Colonic mucosa (tissue), 4 donors: ENCODE measurements around the gene TBC1D8. TPM values are rescaled to one million over a fixed set of nuclear protein-coding genes. Genes with fewer than 3 reads are reported as not detected.

Experiments used
- DNase-seq: peaks from one replicate; pipeline ENCODE4 v3.0.0-alpha.2; 2020
- H3K27ac ChIP-seq: fragments of 200-600 bp; one replicate; pipeline ENCODE4 v1.8.0; 2021
- H3K27me3 ChIP-seq: fragments of 200-600 bp; one replicate; pipeline ENCODE4 v1.8.0; 2021
- H3K36me3 ChIP-seq: fragments of 200-600 bp; one replicate; pipeline ENCODE4 v1.8.0; 2021
- H3K4me1 ChIP-seq: fragments of 200-600 bp; one replicate; pipeline ENCODE4 v1.8.0; 2021; ENCODE audit warnings: mild to moderate bottlenecking
- H3K4me3 ChIP-seq: fragments of 200-600 bp; one replicate; pipeline ENCODE4 v1.8.0; 2021
- H3K9ac ChIP-seq, 2 donors: one replicate each; pipeline ENCODE4 v1.7.0; 2013; ENCODE audit warnings: control low read depth in 2 of 2, low read depth in 2 of 2, low read length in 2 of 2
- H3K9me3 ChIP-seq: fragments of 200-600 bp; one replicate; pipeline ENCODE4 v1.8.0; 2021
- intact Hi-C: fragments of 100-400 bp; cut with DNase I; formaldehyde crosslinking; loops from one replicate; pipeline ENCODE4 v1.14.1; 2022
- total RNA-seq, 2 donors: library from RNA; stranded (reverse); fragmentation: NEBNext Ultra II Directional in 1 of 2; extraction: Animal tissue kit (Norgen Biotek cat#: 25700) in 1 of 2; gene quantifications; one replicate each; pipeline ENCODE4 v1.2.1, GENCODE V29; 2021
- TF ChIP-seq, protein P1 (sequence below): fragments of 200-600 bp; IDR thresholded peaks from one replicate; pipeline ENCODE4 v1.8.0; 2022; ENCODE audit warnings: antibody characterized with exemption, mild to moderate bottlenecking
- donor health status: healthy.
- donor health status: DM: no; HTN: no; CAD: no.
- donor health status: DM: no; HTN: no; CAD: no.

Gene TBC1D8
- total RNA-seq, 2 donors from 2014 or later: 10.3 to 11.8 TPM

DNA sequence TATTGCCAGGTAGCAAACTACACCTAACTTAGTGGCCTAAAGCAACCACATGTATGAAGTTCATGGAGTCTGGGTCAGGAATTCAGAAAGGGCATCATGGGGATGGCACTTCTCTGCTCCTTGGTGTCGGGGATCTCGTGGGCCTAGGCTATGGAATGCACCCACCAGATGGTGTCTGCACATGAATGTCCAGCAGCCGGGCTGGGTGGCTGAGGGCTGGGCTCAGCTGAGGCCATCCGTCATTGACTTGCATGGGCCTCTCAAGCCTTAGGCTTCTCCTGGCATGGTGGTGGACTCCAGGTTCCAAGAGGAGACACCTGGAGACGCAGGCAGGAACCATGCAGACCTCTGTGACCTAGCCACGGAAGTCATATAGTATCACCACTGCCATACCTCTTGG, 175.1 kb downstream of the TBC1D8 start:
- no peaks in the 10 kb centered on the region for H3K36me3 ChIP-seq
- intact Hi-C loops: no loop called here

DNA sequence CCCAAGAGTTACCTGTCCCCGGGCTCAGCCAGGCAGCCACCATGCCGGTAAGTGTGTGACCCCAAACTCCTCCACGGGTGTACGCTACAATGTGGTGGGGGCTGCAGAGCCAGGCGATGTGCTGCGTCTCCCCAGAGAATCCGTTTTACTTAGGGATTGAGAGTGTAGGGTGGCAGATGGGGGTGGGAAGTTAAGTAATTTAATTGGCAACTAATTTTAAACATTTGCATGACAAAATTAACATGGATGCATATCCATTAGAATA, 175.7 kb downstream of the TBC1D8 start:
- DNase-seq: no peak
- TF ChIP-seq, protein P1, sequence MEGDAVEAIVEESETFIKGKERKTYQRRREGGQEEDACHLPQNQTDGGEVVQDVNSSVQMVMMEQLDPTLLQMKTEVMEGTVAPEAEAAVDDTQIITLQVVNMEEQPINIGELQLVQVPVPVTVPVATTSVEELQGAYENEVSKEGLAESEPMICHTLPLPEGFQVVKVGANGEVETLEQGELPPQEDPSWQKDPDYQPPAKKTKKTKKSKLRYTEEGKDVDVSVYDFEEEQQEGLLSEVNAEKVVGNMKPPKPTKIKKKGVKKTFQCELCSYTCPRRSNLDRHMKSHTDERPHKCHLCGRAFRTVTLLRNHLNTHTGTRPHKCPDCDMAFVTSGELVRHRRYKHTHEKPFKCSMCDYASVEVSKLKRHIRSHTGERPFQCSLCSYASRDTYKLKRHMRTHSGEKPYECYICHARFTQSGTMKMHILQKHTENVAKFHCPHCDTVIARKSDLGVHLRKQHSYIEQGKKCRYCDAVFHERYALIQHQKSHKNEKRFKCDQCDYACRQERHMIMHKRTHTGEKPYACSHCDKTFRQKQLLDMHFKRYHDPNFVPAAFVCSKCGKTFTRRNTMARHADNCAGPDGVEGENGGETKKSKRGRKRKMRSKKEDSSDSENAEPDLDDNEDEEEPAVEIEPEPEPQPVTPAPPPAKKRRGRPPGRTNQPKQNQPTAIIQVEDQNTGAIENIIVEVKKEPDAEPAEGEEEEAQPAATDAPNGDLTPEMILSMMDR: no peak
- Histone ChIP-seq H3K4me1 (no peaks in the 10 kb centered on the region), H3K4me3 (no peak overlapping the region), H3K36me3 (no peaks in the 10 kb centered on the region), H3K9me3 (no peaks in the 10 kb centered on the region), H3K27me3 (no peaks in the 10 kb centered on the region), H3K9ac (no peak overlapping the region), H3K27ac (no peak overlapping the region)
- intact Hi-C loops: no loop called here

More for the DNA sequence above, 175.1 kb downstream of the TBC1D8 start:
- no peak overlapping the region for H3K4me3 ChIP-seq
- no peak for DNase-seq
- H3K27me3 ChIP-seq: no peaks in the 10 kb centered on the region
- H3K27ac ChIP-seq: no peak overlapping the region
- no peaks in the 10 kb centered on the region for H3K4me1 ChIP-seq
- TF ChIP-seq, protein P1: no peak
- no peak overlapping the region for H3K9ac ChIP-seq
- no peaks in the 10 kb centered on the region for H3K9me3 ChIP-seq

DNA sequence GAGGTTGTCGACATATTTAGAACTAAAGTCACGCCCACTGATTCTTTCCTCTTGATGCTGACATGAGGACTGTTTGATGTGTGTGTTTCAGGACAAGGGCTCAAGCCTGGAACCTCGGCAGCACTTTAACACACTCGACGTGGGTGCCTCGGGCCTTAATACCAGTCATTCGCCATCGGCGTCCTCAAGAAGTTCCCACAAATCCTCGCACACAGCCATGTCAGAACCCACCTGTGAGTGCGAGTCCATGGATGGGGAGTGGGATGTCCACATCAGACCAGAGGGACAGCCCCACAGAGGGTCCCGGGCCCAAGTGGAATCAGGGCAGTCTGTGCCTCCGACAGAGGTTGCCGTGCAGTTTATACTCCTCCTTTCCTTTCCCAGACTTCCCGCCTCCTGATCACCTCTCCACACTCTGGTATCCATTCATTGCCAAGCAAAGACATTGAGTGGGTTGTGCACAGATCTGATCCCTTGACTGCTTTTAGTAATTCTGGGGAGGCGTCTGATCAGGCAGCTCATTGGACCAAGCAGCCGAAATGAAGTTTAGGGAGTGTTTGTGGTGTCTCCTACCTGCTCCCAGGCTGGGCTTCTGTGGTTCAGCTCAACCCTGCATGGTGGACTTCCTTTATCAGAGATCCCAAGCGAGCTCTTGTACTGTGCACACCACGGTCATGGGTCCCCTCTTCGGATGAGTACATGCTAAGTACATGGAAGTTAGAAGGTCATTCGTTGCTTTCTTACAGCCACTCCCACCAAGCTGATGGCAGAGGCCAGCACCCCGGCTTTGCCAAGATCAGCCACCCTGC, 176.3 kb downstream of the TBC1D8 start:
- H3K36me3 ChIP-seq: no peaks in the 10 kb centered on the region
- H3K9me3 ChIP-seq: no peaks in the 10 kb centered on the region
- H3K4me1 ChIP-seq: no peaks in the 10 kb centered on the region
- H3K9ac ChIP-seq: no peak overlapping the region
- TF ChIP-seq, protein P1: no peak
- no peak for DNase-seq
- no peak overlapping the region for H3K4me3 ChIP-seq
- H3K27me3 ChIP-seq: no peaks in the 10 kb centered on the region
- no peak overlapping the region for H3K27ac ChIP-seq
- intact Hi-C loops: no loop called here

DNA sequence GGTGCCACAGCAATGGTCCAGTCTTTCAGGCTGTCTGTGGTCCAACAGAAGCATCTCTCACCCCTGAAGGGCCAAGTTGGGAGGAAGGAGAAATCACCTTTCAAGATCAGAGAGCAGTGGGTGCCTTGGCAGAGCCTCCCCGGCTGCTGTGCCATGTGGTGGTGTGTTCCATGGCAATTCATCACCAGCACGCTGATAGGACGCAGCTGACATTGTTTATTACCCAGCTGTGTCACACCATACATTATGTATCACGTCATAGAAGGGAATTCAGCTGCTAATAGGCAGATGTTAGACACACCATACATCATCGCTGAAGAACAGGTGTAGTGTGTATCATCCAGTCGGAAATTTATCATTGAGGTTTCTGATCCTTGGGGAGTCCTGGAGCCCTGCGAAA, 178.7 kb downstream of the TBC1D8 start:
- no peaks in the 10 kb centered on the region for H3K9me3 ChIP-seq
- no peak overlapping the region for H3K4me3 ChIP-seq
- no peak overlapping the region for H3K27ac ChIP-seq
- no peak overlapping the region for H3K9ac ChIP-seq
- H3K36me3 ChIP-seq: no peaks in the 10 kb centered on the region
- TF ChIP-seq, protein P1: no peak
- DNase-seq: no peak
- intact Hi-C loops: no loop called here
- H3K27me3 ChIP-seq: no peaks in the 10 kb centered on the region
- no peaks in the 10 kb centered on the region for H3K4me1 ChIP-seq

DNA sequence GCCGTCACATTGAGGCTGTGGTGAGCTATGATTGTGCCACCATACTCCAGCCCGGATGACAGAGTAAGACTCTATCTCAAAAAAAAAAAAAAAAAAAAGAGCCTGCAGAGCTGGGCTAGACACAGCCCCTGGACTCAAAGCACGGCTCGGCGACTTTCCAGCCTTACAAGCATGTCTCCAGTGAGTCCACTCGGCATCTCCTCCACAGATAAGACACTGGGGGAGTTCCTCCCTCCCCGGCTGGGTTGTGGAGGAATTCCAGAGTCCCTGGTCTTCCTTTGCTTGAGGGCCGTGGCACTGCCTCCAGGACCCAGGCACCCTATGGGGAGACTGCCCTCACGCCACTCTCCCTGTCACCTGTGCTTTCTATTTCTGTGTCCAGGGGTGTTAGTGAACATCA, 180.0 kb downstream of the TBC1D8 start:
- Histone ChIP-seq H3K4me3 (no peak overlapping the region), H3K27me3 (no peaks in the 10 kb centered on the region), H3K9me3 (no peaks in the 10 kb centered on the region), H3K36me3 (no peaks in the 10 kb centered on the region), H3K4me1 (no peaks in the 10 kb centered on the region), H3K9ac (no peak overlapping the region), H3K27ac (no peak overlapping the region)
- DNase-seq: no peak
- TF ChIP-seq, protein P1: no peak
- intact Hi-C loops: no loop called here
